SK-N-MC (cell line): Measurements from ENCODE around the gene ZCCHC14.

Experiments
- EZH2 ChIP-seq: fragments of 200-600 bp; sonication (generic); IDR thresholded peaks from one replicate; pipeline ENCODE4 v1.6.1; 2017; ENCODE audit warnings: antibody characterized with exemption
- POLR2AphosphoS5 ChIP-seq: IDR thresholded peaks from 2 replicates; pipeline ENCODE4 v1.6.1; 2012; ENCODE audit warnings: mild to moderate bottlenecking, low read depth, low read length, borderline replicate concordance

GRCh38 chr16:87382023-87382785, 110.6 kb downstream of the ZCCHC14 start:
- no peak for TF ChIP-seq POLR2AphosphoS5
- TF ChIP-seq EZH2 = no peak
